ENCODE data around the gene KATNAL2. TPM values are rescaled to one million over a fixed set of nuclear protein-coding genes. Genes with fewer than 3 reads are reported as not detected.

KATNAL2 gene
- total RNA-seq, 1 donor, result 4.3 TPM

GRCh38 chr18:46903406-46903805 is 14.0 kb upstream of the KATNAL2 start:
- Histone ChIP-seq H3K4me1 (ENCODE audit: insufficient read depth, low read length) (no peaks in the 10 kb centered on the region), H4K20me1 (ENCODE audit: insufficient read depth, low read length) (peaks cover 23% of the 10 kb centered on the region), H3K79me2 (ENCODE audit: insufficient read depth, low read length) (peaks cover 76% of the 10 kb centered on the region), H3K4me3 (ENCODE audit: insufficient read depth, low read length) (no peak overlapping the region), H3K4me2 (ENCODE audit: insufficient read depth, low read length) (no peak overlapping the region), H3K27ac (ENCODE audit: low read depth, low read length) (no peak overlapping the region), H2AFZ (ENCODE audit: low read length) (no peak overlapping the region), H3K9me3 (ENCODE audit: low read depth, low read length) (no peaks in the 10 kb centered on the region), H3K36me3 (ENCODE audit: insufficient read depth, low read length) (no peaks in the 10 kb centered on the region), H3K27me3 (ENCODE audit: insufficient read depth, low read length) (no peaks in the 10 kb centered on the region)
- no peak for DNase-seq (ENCODE audit: insufficient read length, low spot score, missing footprints)
- no peak for TF ChIP-seq CTCF (IDR thresholded peaks at IDR 0.05; ENCODE audit: extremely low read depth, low read depth, low read length)

DNA sequence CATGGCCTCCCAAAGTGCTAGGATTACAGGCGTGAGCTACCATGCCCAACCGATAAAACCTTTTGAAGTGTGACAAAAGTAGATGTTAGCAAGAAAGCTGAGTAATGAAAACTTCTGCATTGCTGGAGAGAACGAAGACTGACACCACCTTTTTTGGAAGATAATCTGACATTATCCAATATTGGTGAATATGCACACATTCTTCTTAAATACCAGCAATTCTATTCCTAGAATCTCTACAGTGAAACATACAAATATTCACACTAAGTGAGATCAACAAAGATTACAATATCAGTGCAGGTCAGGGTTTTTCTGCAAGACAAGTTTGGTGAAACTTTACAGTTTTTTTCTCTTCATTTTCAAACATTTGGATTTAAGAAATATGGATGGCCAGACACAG is 7.9 kb upstream of the KATNAL2 start:
- no peak for TF ChIP-seq CTCF (IDR thresholded peaks at IDR 0.05; ENCODE audit: extremely low read depth, low read depth, low read length)
- H3K27ac ChIP-seq (ENCODE audit: low read depth, low read length), result no peak overlapping the region
- H3K4me2 ChIP-seq (ENCODE audit: insufficient read depth, low read length), result no peak overlapping the region
- H3K36me3 ChIP-seq (ENCODE audit: insufficient read depth, low read length), result no peaks in the 10 kb centered on the region
- no peak overlapping the region for H3K4me3 ChIP-seq (ENCODE audit: insufficient read depth, low read length)
- peaks cover 84% of the 10 kb centered on the region for H3K79me2 ChIP-seq (ENCODE audit: insufficient read depth, low read length)
- no peak overlapping the region for H2AFZ ChIP-seq (ENCODE audit: low read length)
- no peaks in the 10 kb centered on the region for H3K4me1 ChIP-seq (ENCODE audit: insufficient read depth, low read length)
- H4K20me1 ChIP-seq (ENCODE audit: insufficient read depth, low read length), result peaks cover 43% of the 10 kb centered on the region
- H3K27me3 ChIP-seq (ENCODE audit: insufficient read depth, low read length), result no peaks in the 10 kb centered on the region
- DNase-seq (ENCODE audit: insufficient read length, low spot score, missing footprints), result no peak
- H3K9me3 ChIP-seq (ENCODE audit: low read depth, low read length), result no peaks in the 10 kb centered on the region

- H3K4me2 ChIP-seq (ENCODE audit: insufficient read depth, low read length), result no peak overlapping the region
- TF ChIP-seq CTCF (IDR thresholded peaks at IDR 0.05; ENCODE audit: extremely low read depth, low read depth, low read length), result no peak
- peaks cover under 1% of the 10 kb centered on the region for H3K4me1 ChIP-seq (ENCODE audit: insufficient read depth, low read length)
- no peaks in the 10 kb centered on the region for H3K36me3 ChIP-seq (ENCODE audit: insufficient read depth, low read length)
- H3K27me3 ChIP-seq (ENCODE audit: insufficient read depth, low read length), result no peaks in the 10 kb centered on the region
- no peak overlapping the region for H3K4me3 ChIP-seq (ENCODE audit: insufficient read depth, low read length)
- no peaks in the 10 kb centered on the region for H3K9me3 ChIP-seq (ENCODE audit: low read depth, low read length)
- H3K27ac ChIP-seq (ENCODE audit: low read depth, low read length), result no peak overlapping the region
- DNase-seq (ENCODE audit: insufficient read length, low spot score, missing footprints), result no peak
- peaks cover 53% of the 10 kb centered on the region for H4K20me1 ChIP-seq (ENCODE audit: insufficient read depth, low read length)
- H2AFZ ChIP-seq (ENCODE audit: low read length), result no peak overlapping the region
- peaks cover 86% of the 10 kb centered on the region for H3K79me2 ChIP-seq (ENCODE audit: insufficient read depth, low read length)
Measured at GRCh38 chr18:46910856-46911255, 6.5 kb upstream of the KATNAL2 start.

DNA sequence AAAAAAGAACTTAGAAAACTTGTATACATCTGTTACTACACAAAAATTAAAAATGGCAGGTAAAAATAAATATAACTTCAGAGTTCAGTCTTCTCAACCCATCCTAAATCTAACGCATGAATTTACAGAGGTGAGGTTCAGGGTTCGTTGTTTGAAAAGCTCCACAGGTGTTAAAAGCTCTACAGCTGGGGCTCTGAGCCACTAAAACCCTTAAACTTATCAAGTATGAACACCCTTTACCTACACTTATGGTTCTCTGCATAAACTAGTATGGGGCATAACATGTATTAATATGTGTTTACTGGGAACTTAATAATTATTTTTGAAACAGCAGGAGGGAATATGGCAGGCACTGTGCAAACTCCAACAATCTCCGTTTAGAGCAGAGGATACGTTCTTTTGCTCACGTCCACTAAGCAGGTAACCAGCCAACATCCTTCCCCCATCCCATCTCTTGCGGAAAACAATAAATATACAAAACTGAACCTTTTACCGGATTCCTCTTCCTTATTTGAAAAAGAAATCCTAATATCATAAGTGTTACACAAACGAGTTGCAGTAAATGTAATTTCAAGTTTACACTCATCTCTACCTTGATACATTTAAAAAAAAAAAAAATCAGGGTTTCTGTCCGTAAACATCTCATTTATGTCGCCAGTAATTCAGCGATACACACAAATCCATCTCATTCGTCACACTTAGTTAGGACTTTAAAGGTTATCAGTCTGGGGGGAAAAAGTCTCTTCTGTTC is 1.4 kb upstream of the KATNAL2 start:
- H3K4me2 ChIP-seq (ENCODE audit: insufficient read depth, low read length), result peak overlapping the region; percentile 93
- H3K4me1 ChIP-seq (ENCODE audit: insufficient read depth, low read length), result peaks cover 3% of the 10 kb centered on the region
- no peaks in the 10 kb centered on the region for H3K36me3 ChIP-seq (ENCODE audit: insufficient read depth, low read length)
- peaks cover 33% of the 10 kb centered on the region for H4K20me1 ChIP-seq (ENCODE audit: insufficient read depth, low read length)
- no peaks in the 10 kb centered on the region for H3K27me3 ChIP-seq (ENCODE audit: insufficient read depth, low read length)
- peak overlapping the region; percentile 95 for H2AFZ ChIP-seq (ENCODE audit: low read length)
- peak; percentile 76 for DNase-seq (ENCODE audit: insufficient read length, low spot score, missing footprints)
- peak overlapping the region; percentile 90 for H3K4me3 ChIP-seq (ENCODE audit: insufficient read depth, low read length)
- peaks cover 57% of the 10 kb centered on the region for H3K79me2 ChIP-seq (ENCODE audit: insufficient read depth, low read length)
- no peak for TF ChIP-seq CTCF (IDR thresholded peaks at IDR 0.05; ENCODE audit: extremely low read depth, low read depth, low read length)
- no peaks in the 10 kb centered on the region for H3K9me3 ChIP-seq (ENCODE audit: low read depth, low read length)
- peak overlapping the region; percentile 60 for H3K27ac ChIP-seq (ENCODE audit: low read depth, low read length)
